SH-SY5Y (cell line): ENCODE measurements around the gene PAK1.

Experiments used
- GATA2 ChIP-seq: IDR thresholded peaks from 2 replicates; pipeline ENCODE4 v1.6.1; 2011; ENCODE audit warnings: mild to moderate bottlenecking, low read depth, low read length
- GATA3 ChIP-seq: IDR thresholded peaks from 2 replicates; pipeline ENCODE4 v1.6.1; 2011; ENCODE audit warnings: low read depth, mild to moderate bottlenecking, low read length, moderate library complexity

DNA sequence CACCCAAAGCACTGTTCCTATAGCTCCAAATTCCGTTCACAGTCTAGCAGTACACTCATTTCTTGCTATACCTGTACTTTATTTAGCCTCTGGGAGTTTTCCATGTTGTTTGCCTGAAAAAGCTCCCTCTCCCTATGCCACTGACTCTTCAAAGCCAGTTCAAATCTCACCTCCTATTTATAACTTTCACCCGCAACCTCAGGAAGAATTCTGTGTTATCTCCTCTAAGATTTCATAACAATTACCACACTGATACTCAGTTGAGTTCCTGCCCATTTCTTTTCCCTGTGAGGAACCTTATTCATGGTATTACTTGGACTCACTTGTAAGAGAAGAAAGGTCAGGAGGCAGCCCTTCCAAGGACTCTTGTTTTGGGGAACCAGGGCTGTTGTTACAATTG is 197.6 kb downstream of the PAK1 start:
- TF ChIP-seq GATA3 (no peak), GATA2 (no peak)
